NCI-H1105 (cell line): ENCODE data around the gene GNPDA1.
A peak's percentile ranks its signal among the peaks of the same experiment; 100 is the strongest.

Experiments
- DNase-seq: peaks from one replicate; lab custom pipeline; 2025; lab: John Stamatoyannopoulos, UW

GNPDA1 gene

GRCh38 chr5:141994511-141995136 lies 18.2 kb downstream of the GNPDA1 start:
- DNase-seq, result no peak

- DNase-seq, result peak; percentile 24
These were observed 20.4 kb downstream of the GNPDA1 start for GRCh38 chr5:141992349-141992963.

- no peak for DNase-seq
These were observed 23.1 kb downstream of the GNPDA1 start for GRCh38 chr5:141989720-141990119.

GRCh38 chr5:141986072-141986471 lies 26.8 kb downstream of the GNPDA1 start:
- DNase-seq, result no peak

GRCh38 chr5:141982626-141983025 lies 30.2 kb downstream of the GNPDA1 start:
- no peak for DNase-seq

GRCh38 chr5:141978389-141978788 lies 34.4 kb downstream of the GNPDA1 start:
- no peak for DNase-seq

GRCh38 chr5:141976176-141976575 lies 36.7 kb downstream of the GNPDA1 start:
- no peak for DNase-seq

GRCh38 chr5:141973871-141974595 lies 38.8 kb downstream of the GNPDA1 start:
- DNase-seq, result no peak

GRCh38 chr5:141969783-141970771 lies 42.8 kb downstream of the GNPDA1 start:
- no peak for DNase-seq

- peak; percentile 66 for DNase-seq
These were observed 43.8 kb downstream of the GNPDA1 start, which contains the start of gene RNF14 for GRCh38 chr5:141968914-141969608. TSS of gene RNF14 (plus strand) at chr5:141969105. CDS start at chr5:141973589, 4,484 bp downstream.

- no peak for DNase-seq
These were observed 45.9 kb downstream of the GNPDA1 start for GRCh38 chr5:141966963-141967333.

GRCh38 chr5:141966275-141966962 lies 46.4 kb downstream of the GNPDA1 start:
- DNase-seq, result no peak

GRCh38 chr5:141965071-141965470 lies 47.8 kb downstream of the GNPDA1 start:
- DNase-seq, result no peak

GRCh38 chr5:141963701-141964100 lies 49.1 kb downstream of the GNPDA1 start:
- no peak for DNase-seq

- no peak for DNase-seq
These were observed 51.4 kb downstream of the GNPDA1 start for GRCh38 chr5:141961466-141961865.

GRCh38 chr5:141960449-141961323 lies 52.1 kb downstream of the GNPDA1 start:
- DNase-seq, result peak; percentile 61

- no peak for DNase-seq
These were observed 52.8 kb downstream of the GNPDA1 start for GRCh38 chr5:141960018-141960417.

GRCh38 chr5:141958546-141959172 lies 54.2 kb downstream of the GNPDA1 start:
- DNase-seq, result no peak

GRCh38 chr5:141958113-141958512 lies 54.7 kb downstream of the GNPDA1 start, which contains the start of gene PCDH12:
TSS of gene PCDH12 (minus strand) at chr5:141958202. CDS start at chr5:141957851, 351 bp downstream.
- DNase-seq, result no peak
